Endothelial cell (in vitro differentiated cells): ENCODE results near the gene CDK13. TPM values are rescaled to one million over a fixed set of nuclear protein-coding genes. Genes with fewer than 3 reads are reported as not detected.
A peak's percentile ranks its signal among the peaks of the same experiment; 100 is the strongest.

Source experiments
- DNase-seq: peaks from one replicate; pipeline ENCODE4 v3.0.0; 2021; ENCODE audit warnings: low spot score
- H3K27ac Mint-ChIP-seq: one replicate; pipeline ENCODE4 v1.8.0; 2021; ENCODE audit warnings: mixed read lengths, inconsistent platforms; ENCODE audit not compliant: unreplicated experiment
- H3K27me3 Mint-ChIP-seq: one replicate; pipeline ENCODE4 v1.8.0; 2021; ENCODE audit warnings: mild to moderate bottlenecking, moderate library complexity, mixed read lengths, inconsistent platforms; ENCODE audit not compliant: unreplicated experiment
- H3K36me3 Mint-ChIP-seq: one replicate; pipeline ENCODE4 v1.8.0; 2021; ENCODE audit warnings: mild to moderate bottlenecking, low read depth, mixed read lengths, inconsistent platforms; ENCODE audit not compliant: unreplicated experiment
- H3K4me1 Mint-ChIP-seq: one replicate; pipeline ENCODE4 v1.8.0; 2021; ENCODE audit warnings: mild to moderate bottlenecking, mixed read lengths, inconsistent platforms; ENCODE audit not compliant: unreplicated experiment
- H3K4me3 Mint-ChIP-seq: one replicate; pipeline ENCODE4 v1.8.0; 2021; ENCODE audit warnings: mild to moderate bottlenecking, mixed read lengths, inconsistent platforms; ENCODE audit not compliant: unreplicated experiment
- H3K9me3 Mint-ChIP-seq: one replicate; pipeline ENCODE4 v1.8.0; 2021; ENCODE audit warnings: mixed read lengths, inconsistent platforms; ENCODE audit not compliant: unreplicated experiment
- total RNA-seq: library from RNA; stranded (reverse); fragmentation: NEBNext Ultra II Directional; extraction: Animal tissue kit (Norgen Biotek cat#: 25700); gene quantifications from one replicate; pipeline ENCODE4 v1.2.1, GENCODE V29; 2021; ENCODE audit not compliant: unreplicated experiment
- TF ChIP-seq, protein P1 (sequence below): fragments of 200-600 bp; sonication (generic); IDR thresholded peaks from one replicate; pipeline ENCODE4 v1.5.0; 2021; ENCODE audit warnings: antibody characterized with exemption; ENCODE audit not compliant: unreplicated experiment

The CDK13 gene
- total RNA-seq, 1 donor from 2014 or later: 52.9 TPM

DNA sequence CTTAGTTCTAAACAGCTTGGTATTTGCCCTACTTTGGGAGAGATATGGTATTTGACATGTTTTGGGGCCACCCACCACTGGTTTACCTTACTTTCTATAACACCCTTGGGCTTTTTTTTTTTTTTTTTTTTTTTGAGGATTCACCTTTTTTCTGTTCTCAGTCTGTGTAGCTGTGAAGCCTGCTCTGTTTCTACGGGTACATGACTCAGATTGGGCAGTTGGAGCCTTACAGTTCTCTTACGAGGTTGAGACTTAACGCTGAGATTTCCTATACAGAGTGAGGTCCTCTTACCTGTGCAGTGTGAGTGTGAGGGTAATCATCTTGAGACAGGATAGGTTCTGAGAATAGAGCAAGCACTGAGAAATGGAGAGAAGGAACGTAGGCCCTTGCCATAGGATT is 77.5 kb downstream of the CDK13 start:
- H3K27ac Mint-ChIP-seq: no peak overlapping the region
- H3K4me1 Mint-ChIP-seq: peaks cover 3% of the 10 kb centered on the region
- no peaks in the 10 kb centered on the region for H3K36me3 Mint-ChIP-seq

DNA sequence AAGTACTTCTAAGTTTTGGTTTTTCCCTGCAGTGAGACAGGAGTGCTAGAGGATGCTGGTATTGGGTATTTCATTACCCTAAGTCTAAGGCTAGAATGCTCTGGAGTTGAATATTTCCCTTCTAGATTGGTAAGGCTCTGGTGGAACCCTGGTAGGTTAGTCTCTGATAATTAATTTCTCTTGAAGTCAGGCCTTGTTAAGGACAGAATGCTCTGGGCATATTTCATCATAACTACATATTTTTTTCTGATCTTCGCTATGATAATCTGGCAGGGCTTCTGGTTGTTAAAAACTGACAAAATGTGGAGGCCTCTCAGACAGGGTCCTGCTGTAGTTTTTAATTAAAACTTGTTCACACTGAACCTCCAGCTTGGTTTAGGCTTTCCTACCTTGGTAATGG is 83.8 kb downstream of the CDK13 start:
- Mint-ChIP-seq H3K36me3 (peaks cover 11% of the 10 kb centered on the region), H3K9me3 (no peaks in the 10 kb centered on the region), H3K4me1 (no peaks in the 10 kb centered on the region), H3K4me3 (no peak overlapping the region), H3K27ac (no peak overlapping the region), H3K27me3 (no peaks in the 10 kb centered on the region)
- no peak for DNase-seq
- TF ChIP-seq, protein P1, sequence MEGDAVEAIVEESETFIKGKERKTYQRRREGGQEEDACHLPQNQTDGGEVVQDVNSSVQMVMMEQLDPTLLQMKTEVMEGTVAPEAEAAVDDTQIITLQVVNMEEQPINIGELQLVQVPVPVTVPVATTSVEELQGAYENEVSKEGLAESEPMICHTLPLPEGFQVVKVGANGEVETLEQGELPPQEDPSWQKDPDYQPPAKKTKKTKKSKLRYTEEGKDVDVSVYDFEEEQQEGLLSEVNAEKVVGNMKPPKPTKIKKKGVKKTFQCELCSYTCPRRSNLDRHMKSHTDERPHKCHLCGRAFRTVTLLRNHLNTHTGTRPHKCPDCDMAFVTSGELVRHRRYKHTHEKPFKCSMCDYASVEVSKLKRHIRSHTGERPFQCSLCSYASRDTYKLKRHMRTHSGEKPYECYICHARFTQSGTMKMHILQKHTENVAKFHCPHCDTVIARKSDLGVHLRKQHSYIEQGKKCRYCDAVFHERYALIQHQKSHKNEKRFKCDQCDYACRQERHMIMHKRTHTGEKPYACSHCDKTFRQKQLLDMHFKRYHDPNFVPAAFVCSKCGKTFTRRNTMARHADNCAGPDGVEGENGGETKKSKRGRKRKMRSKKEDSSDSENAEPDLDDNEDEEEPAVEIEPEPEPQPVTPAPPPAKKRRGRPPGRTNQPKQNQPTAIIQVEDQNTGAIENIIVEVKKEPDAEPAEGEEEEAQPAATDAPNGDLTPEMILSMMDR: no peak

More for the DNA sequence above, 77.5 kb downstream of the CDK13 start:
- DNase-seq: no peak
- TF ChIP-seq, protein P1: no peak
- no peaks in the 10 kb centered on the region for H3K27me3 Mint-ChIP-seq
- H3K9me3 Mint-ChIP-seq: no peaks in the 10 kb centered on the region
- H3K4me3 Mint-ChIP-seq: no peak overlapping the region

DNA sequence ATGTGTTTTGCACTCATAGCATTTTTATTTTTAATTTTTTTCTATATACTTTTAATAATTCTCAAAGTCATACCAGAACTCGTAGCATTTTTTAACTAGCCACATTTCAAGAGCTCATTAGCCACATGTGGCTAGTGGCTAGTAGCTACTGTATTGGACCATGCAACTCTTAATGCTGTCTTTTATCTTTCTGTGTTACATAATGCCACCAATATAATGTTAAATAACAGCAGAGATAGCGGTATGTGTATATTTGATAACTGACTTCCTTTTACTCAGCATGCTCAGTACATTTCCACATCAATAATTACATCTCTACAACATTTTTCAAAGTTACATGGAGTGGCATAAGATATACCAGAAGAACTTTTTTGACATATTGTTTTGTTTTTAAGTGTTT is 91.4 kb downstream of the CDK13 start:
- Mint-ChIP-seq H3K27ac (no peak overlapping the region), H3K4me1 (no peaks in the 10 kb centered on the region), H3K9me3 (no peaks in the 10 kb centered on the region), H3K4me3 (no peak overlapping the region), H3K36me3 (peaks cover 11% of the 10 kb centered on the region), H3K27me3 (peaks cover 2% of the 10 kb centered on the region)
- no peak for DNase-seq
- TF ChIP-seq, protein P1: no peak

DNA sequence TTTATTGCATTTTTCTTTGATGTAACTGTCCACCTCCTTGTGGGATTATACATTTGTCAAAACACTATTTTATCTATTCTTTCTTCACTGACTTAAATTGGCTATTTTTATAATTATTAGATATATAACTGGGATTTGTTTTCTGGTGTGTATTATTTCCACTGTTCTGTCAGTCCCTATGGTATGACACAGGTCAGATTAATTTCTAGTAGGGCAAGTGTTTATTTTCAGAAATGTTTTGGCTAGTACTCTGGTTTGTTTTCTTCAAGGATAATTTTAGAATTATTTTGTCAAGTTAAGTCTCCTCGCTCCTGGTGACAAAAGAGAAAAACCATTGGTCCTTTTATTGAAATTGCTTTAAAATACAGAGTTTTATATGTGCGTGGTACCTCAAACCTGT is 93.1 kb downstream of the CDK13 start:
- Mint-ChIP-seq H3K27ac (no peak overlapping the region), H3K4me3 (no peak overlapping the region), H3K36me3 (peaks cover 4% of the 10 kb centered on the region), H3K27me3 (peaks cover 2% of the 10 kb centered on the region), H3K4me1 (no peaks in the 10 kb centered on the region), H3K9me3 (no peaks in the 10 kb centered on the region)
- no peak for DNase-seq
- TF ChIP-seq, protein P1: no peak

DNA sequence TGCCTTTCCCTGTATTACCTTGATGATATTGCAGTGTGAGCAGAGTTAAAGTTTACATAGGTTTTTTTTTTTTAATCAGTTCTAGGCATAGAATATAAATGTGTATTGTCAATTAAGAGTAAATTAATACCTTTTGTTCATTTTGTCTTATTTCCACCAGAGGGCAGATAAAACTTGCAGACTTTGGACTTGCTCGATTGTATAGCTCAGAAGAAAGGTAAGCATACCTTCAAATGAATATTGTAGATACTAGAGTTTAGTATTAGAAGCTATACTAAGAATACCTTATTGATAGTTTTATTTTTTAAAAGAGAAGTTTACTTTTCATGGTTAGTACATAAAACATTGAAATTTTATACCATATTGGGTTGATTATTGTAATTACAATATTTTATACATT is 97.6 kb downstream of the CDK13 start:
- TF ChIP-seq, protein P1: peak; percentile 17
- no peaks in the 10 kb centered on the region for H3K9me3 Mint-ChIP-seq
- H3K27ac Mint-ChIP-seq: no peak overlapping the region
- peaks cover 4% of the 10 kb centered on the region for H3K36me3 Mint-ChIP-seq
- no peak overlapping the region for H3K4me3 Mint-ChIP-seq
- H3K27me3 Mint-ChIP-seq: peaks cover 2% of the 10 kb centered on the region
- no peak for DNase-seq
- peaks cover 10% of the 10 kb centered on the region for H3K4me1 Mint-ChIP-seq
